ENCODE measurements around the gene CRYBB2.
"Not testable (repeated sequence)": the region's sequence is repeated elsewhere in the genome, so short reads cannot be mapped to it uniquely, and the experiment has no call there.

CRYBB2 gene

DNA sequence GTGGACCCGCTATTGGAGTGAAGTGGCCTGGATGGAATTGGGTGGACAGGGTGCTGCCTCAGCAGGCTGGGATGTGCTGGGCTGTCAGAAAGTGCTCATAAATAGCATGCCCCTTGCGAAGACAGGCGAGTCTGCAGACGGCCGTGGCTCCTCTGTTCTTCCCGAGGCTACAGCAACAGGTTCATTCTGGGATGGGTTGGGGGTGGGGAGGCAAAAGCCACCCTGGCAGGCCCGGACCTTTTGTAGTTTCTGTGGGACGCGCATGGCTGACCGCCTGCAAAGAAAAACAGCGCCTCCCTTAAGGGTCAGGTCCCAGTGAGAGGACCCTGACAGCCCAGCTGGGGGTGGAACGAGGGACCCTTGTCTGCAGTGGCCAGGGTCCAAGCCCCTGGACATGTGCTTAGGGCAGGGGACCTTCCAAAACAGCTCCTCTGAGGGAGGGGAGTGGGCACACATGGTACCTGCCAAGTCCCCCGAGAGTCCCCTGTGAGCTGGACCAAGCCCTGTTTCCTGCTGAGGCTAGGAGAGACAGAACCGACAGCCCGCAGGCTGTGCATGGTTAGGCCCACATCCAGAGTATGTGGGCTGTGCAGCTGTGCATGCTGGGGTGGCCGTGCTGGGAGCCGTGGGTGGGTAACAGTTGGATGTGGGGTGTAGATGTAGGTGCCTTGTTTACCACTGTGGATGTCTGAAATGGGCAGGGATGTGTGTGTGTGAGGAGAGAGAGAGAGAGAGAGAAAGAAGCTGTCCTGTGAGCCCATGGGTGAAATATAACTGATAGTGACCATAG is 19.5 kb upstream of the CRYBB2 start, which contains the start of gene CRYBB3:
CRYBB3 (plus strand) TSS at position 128 of the 790 bp plus-strand sequence. CDS start 1,539 bp downstream, outside the sequence.
- DNase-seq (ENCODE audit: low spot score), result no peak

DNA sequence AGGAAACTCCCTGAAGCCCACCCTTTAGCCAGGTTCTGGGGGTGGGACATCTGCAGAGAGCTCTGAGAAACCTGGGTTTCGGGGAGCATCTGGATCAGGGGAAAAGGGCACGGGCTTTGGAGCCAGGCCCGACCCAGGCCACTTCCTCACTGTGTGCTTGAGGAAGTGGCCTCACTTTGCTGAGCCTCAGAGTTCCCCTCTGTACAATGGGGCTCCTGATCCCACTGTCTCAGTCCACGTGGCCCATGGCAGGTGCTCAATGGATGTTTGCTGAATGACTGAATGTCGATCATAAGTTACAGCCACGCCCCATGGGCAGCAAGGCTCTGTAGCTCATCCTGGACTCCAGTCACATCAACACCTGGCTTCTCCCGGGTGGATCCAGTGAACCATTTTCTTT is 18.5 kb upstream of the CRYBB2 start:
- DNase-seq (ENCODE audit: low spot score), result no peak

DNA sequence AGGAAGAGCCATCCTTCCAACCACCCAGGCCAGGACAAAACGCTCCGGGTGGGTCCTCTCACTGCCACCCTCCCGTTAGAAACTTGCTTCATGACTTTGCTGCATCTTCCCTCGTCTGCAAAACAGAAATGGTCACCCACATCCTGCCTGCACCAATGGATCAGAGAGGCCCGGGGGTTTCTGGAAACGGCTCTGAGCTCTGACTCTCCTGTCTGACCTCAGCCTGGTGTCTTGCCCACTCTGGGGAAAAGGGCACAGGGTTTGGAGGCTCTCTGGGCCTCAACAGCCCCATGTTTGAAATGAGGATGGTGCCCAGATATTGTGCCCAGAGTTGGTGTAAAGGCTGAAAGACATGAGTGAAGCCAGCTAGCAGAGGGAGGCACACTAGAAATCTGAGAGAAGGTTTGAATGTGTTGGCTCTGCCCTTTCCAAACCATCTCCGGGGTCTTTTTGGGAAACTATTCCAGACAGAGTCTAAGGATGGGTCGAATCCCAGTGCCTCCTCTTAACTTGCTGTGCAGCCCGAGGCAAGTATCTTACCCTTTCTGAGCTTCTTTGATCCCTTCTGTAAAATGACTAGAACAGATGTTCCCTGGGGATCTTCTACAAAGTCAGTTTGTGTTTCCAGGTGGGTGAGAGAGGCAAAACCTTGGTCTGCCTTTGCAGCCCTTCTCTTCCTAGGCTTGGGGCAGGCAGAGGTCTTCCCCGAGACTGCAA is 17.7 kb upstream of the CRYBB2 start:
- no peak for DNase-seq (ENCODE audit: low spot score)

DNA sequence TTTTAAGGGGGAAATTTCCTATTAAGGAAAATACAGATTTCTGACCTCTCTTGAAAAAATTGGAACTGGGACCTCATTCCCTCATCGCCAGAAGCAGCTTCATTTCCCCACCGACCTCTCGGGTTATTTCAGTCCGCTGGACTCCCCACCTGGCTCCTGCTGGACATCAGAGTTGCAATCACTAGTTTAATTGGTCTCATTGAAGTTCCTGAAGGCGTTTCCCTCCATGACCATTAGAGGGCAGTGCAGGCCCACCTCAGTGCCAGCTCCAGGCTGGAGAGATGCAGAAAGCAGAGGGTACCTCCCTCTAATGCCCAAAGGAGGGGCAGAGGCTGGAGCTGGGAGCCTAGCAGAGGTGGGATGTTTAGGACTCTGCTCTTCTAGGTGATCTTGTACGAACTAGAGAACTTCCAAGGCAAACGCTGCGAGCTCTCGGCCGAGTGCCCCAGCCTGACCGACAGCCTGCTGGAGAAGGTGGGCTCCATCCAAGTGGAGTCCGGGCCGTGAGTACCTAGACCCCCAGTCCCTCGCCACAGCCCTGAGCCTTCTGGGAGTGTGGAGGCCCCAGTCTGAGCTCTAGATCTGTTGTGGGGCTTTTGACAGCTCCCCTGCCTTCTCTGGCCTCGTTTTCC is 17.0 kb upstream of the CRYBB2 start:
- peak; percentile 78 for DNase-seq (ENCODE audit: low spot score)

DNA sequence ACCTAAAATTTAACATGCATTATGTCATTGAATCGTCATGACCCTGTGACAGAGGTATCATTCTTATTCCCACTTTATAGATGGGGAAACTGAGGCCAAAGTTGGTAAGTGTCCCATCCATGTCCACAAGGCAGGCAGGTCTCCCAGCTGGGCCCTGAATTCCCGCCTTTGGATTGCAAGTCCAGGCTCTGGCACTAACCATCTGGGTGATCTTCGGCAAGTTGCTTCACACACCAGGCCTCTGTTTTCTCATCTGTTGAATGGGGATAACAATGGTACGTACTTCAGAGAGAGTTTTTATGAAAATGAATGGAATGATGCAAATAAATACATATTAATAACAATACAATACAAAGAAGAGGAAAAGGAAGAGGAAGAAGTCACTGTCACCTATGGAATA is 16.4 kb upstream of the CRYBB2 start:
- no peak for DNase-seq (ENCODE audit: low spot score)

DNA sequence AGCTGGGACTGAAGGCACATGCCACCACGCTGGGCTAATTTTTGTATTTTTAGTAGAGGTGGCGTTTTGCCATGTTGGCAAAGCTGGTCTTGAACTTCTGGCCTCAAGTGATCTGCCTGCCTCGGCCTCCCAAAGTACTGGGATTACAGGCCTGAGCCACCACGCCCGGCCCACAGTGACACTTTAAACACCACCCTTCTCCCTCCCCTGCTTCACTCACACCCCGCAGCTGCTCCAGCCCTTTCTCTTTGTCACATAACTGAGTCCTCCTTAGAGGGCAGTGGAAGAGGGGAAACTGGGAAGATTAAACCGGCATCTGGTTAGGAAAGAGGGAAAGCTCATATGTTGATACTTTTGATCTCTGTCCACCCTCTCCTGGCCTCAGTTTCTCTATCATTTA is 14.9 kb upstream of the CRYBB2 start:
- not testable (repeated sequence) for DNase-seq (ENCODE audit: low spot score)

DNA sequence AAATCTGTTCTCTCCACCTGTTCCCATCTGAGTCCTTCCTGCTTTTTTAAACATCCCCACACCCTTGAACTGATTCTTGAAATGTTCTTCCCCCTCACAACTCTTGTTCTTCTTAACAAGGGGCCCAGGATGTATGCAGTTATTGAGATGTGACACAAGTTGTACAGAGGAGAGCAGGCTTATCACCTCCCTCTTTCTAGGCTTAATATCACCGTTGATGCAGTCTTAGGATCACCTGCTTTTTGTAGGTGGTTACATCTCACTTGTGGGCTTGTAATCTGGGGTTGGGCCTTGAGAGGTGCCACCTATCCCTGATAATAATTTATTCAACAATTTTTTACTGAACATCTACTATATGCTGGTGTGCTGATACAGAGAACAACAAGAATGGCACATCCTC is 13.6 kb upstream of the CRYBB2 start:
- DNase-seq (ENCODE audit: low spot score), result no peak

DNA sequence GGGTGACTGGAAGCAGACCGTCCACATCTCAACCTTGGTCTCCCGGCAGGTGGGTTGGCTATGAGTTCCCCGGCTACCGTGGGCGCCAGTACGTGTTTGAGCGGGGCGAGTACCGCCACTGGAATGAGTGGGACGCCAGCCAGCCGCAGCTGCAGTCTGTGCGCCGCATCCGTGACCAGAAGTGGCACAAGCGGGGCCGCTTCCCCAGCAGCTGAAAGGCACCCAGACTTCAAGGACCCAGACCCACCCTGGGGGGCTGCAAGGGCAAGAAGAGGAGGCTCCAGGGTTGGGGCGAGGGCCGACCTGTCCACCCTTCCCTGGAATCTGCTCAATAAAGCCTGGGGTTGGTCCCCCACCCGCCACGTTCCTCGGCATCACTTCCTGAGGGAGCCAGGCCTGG is 12.4 kb upstream of the CRYBB2 start:
- no peak for DNase-seq (ENCODE audit: low spot score)

DNA sequence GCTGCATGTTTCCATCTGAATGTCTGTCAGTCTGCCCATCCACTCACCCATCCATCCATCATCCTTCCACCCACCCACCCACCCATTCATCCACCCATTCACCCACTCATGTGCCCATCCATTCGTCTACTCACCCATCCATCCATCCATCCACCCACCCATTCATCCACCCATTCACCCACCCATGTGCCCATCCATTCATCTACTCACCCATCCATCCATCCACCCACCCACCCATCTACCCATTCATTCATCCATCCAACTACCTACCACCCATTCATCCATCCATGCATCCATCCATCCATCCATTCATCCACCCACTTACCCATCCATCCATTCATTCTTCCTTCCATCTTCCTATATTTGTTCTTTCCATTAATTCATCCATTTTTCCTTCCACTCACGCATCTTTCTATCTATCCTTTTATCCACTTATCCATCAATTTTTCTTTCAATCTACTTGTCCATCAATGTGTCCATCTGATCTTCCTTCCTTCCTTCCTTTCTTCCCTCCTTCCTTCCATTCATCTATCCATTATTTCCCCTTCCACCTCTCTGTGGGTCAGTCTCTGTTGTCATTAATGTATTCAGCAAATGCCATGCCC is 11.8 kb upstream of the CRYBB2 start:
- no peak for DNase-seq (ENCODE audit: low spot score)

DNA sequence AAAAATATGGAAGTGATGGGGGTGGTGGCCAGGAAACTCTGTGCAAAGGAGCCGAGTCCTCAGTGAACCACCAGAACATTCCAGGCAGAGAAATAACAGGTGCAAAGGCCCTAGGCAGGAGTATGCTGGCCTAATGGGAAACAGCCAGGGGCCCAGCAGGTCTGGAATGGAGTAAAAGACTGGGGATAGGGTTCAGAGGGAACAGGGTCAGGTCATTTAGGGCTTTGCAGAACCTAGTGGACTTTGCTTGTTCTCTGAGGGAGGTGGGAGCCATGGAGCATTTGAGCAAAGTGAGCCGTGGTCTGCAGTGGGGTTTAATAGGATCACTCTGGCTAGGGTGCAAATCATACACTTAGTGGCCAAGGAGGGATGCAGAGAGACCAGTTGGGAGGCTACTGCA is 11.1 kb upstream of the CRYBB2 start:
- no peak for DNase-seq (ENCODE audit: low spot score)

DNA sequence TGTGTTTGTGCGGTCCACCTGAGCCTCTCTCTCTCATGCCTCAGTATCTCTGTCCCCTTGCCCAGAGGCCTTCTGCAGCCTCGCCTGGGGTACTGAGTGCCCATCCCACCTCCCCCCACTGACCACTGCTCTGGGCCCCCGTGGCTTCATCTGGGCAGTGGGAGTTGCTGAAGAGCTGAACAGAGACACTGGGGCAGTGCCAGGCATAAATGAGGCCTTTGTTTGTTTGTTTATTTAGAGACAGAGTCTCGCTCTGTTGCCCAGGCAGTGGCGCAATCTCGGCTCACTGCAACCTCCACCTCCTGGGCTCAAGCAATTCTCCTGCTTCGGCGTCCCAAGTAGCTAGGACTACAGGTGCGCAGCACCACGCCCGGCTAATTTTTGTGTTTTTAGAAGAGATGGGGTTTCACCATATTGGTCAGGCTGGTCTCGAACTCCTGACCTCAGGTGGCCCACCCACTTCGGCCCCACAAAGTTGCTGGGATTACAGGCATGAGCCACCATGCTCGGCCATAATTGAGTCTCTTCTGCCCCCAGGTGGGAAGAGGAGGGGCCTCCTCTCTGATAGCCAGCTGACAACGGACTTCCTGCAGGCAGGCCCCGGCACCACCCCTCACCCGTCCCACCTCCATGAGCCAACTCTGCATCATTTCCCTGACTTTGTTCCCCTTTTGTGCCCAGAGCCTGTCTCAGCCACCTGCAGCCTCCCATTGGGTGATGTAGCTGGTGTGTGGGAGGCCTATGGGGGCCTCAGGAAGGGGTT is 10.5 kb upstream of the CRYBB2 start:
- DNase-seq (ENCODE audit: low spot score), result no peak

DNA sequence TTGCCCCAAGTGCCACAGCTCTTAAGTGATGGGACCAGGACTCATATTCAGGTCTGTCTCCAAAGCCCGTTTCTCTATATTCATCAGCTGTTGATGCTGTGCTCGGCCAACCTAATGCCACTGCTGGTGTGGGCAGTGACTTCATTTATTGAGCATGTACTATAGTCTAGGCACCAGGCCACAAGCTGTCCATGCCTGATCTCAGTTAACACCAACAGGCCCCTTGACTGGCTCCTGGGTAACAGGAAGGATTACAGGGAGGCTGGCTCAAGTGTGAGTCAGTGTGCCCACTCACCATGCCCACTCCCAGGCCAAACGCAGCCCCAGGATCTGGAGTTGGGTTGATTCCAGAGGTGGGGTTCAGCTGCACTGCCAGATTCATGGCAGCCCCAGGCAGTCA is 8.6 kb upstream of the CRYBB2 start:
- DNase-seq (ENCODE audit: low spot score), result no peak

DNA sequence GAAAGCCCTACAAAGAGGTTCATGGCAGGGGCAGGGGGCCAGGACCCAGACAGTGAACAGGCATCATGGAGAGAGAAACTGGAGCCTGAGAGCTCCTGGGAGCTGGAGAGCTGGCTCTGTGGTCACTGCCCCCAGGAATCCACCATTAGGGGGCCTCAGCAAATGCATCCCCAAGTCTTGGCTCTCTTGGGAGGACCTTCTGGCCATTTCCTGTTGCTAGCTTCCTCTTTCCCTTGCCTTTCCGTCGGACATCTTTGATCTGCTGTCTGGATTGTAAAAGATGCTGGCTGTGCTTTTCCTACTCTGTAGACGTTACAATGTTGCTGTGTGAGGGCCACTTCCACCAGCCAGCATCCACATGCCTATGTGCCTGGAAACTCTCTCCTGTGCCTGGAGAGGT is 7.1 kb upstream of the CRYBB2 start:
- DNase-seq (ENCODE audit: low spot score), result no peak

DNA sequence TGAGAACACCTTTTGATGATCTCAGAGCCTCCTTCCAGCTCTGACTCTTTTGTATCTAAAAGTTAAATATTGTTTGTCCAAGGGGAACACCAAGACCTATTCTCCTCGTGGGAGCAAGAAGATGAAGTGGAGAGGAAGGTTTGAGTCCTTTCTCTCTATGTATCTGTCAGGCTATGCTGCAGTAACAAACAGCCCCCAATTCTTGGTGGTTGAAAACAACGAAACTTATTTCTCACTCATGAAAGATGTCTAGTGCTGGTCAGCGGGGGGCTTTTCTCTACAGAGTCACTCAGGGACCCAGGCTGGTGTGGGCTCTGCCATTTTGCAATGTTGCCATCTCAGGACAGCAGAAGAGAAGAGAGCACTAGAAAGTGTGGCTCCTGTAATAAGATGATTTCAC is 6.2 kb upstream of the CRYBB2 start:
- no peak for DNase-seq (ENCODE audit: low spot score)

DNA sequence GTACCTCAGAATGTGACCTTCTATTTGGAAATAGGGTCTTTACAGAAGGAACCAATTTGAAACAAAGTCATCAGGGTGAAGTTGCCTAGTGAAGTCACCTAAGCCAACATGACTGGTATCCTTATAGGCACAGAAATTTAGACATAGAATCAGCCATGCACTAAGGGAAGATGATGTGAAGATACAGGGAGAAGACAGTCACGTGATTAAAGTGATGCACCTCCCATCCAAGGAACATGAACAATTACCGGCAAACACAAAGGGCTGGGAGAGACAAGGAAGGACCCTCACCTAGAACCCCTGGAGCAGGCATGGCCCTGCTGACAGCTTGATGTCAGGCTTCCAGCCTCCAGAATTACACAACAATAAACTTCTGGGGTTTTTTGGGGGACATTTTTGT is 3.2 kb upstream of the CRYBB2 start:
- no peak for DNase-seq (ENCODE audit: low spot score)

DNA sequence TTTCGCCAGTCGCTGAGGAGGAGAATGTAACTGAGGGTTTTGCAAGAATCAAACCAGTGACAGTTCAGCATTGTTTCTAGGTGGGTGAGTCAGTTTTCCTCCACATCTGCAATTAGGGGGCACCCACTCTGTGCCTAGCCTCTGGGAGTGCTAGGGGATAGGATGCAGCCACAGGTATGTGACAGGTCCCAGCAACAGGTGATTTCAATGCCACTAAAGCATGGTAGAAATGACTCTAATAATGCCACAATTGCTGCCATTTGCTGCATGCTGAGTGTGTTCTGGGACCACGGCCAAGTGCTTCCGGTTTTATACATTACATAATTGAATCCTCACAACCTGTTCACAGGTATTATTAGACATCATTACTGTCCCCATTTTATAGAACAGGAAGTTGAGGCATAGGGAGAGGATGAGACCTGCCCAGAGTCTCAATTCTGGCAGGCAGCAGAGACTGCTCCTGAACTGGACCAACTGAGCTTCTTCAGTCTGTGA is 556 bp downstream of the CRYBB2 start:
- DNase-seq (ENCODE audit: low spot score), result no peak

DNA sequence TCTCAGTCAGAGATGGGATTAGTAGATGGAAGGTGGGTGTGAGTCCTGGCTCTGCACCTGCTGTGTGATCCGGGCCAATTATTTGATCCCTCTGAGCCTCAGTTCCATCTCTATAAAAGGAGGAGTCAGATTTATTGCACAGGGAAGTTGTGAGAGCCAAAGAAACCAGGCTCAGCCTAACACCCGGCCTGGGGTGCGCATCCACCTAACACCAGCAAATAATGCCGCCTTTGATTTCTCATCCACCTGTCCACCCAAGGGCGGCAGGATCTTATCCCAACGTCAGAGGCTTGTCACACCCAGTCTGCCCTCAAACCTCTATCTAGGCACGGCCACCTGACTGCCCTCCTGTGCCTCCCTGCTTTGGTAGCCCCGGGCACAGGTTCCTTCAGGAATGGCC is 2.4 kb downstream of the CRYBB2 start:
- DNase-seq (ENCODE audit: low spot score), result no peak

DNA sequence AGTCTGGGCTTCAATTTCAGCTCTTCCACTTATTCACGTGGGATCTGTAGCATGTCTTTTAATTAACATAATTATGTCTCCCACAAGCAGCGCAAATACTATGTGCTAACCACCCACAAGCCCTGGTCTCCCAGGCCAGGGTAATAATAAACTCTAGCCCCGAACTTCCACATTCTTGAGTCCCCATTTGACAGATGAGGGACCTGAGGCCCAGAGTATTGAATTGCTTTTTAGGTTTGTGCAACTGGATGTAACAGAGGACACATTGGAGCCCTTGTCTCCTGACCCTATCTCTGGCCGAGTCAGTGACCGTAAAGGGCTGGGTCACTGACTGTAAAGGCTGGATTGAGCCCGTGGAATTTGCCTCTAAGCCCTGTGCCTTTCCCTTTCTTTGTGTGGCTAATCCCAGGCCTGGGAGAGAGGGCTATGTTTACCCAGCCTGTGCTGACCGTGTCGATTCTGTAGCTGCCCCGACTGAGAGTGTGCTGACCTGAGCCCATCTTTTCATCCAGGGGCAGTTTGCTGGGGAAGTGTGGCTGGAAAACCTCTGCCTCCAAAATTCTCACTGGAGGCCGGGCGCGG is 3.9 kb downstream of the CRYBB2 start:
- DNase-seq (ENCODE audit: low spot score), result no peak

DNA sequence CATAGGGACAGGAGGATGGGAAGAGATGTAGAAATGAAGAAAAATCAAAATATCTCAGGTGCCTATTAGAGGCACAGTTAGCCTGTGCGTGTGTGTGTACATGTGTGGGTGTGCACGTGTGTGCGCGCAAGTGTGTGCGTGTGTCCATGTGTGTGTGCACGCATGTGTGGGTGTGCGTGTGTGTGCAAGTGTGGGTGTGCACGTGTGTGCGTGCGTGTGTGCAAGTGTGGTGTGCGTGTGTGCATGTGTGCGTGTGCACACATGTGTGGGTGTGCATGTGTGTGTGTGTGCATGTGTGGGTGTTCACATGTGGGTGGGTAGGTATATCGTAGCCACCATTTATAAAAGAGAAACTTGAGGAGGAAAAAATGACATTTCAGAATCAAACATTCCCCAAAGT is 9.4 kb downstream of the CRYBB2 start:
- no peak for DNase-seq (ENCODE audit: low spot score)

DNA sequence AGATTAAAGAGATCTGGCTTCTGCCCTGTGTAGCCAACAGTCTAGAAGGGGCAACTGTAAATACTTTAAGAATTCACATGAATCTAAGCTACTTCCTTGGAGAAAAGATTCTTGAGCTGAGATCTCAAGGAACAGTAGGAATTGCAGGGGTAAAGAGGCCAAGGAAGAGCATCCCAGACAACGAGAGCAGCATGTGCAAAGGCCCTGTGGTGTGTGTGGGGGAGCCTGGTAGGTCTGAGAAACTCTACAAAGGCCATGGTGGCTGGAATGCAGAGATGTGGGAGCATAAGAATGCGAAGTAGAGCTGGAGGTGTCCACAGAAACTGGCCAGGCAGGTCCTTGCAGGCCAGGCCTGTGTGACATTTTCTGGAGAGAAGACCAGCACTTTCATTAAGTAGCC is 11.3 kb downstream of the CRYBB2 start:
- not testable (repeated sequence) for DNase-seq (ENCODE audit: low spot score)

DNA sequence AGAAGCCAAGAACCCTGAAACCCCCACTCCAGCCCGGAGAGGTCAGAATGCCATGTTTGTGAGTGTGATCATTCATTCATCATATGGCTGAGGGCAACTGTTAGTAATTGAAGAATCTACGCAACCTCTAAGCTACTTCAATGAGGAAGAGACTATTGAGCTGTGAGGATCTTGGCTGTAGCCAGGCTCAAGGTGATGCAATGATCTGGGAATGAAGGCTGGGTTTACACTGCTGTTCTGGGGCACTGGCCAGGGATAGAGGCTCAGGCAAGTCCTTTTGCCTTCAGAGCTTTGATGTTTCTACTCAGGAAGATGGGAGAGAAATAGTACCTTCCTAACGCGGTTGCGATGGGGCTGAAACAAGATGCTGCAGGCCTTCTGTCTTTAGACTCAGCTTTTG is 12.9 kb downstream of the CRYBB2 start:
- DNase-seq (ENCODE audit: low spot score), result peak; percentile 50

Measured in AG08396 (cell line).